HCT116 (cell line): Measurements from ENCODE around the gene KRT14.

Experiments used
- ATF3 ChIP-seq: IDR thresholded peaks from 2 replicates; pipeline ENCODE4 v1.6.1; 2012
- CBX3 ChIP-seq: IDR thresholded peaks from 2 replicates; pipeline ENCODE4 v1.6.1; 2012; ENCODE audit warnings: low read depth
- CTCF ChIP-seq, 3 experiments: fragments of 200-600 bp in 1 of 3; sonication (generic) in 1 of 3; IDR thresholded peaks in 2 of 3; conservative IDR thresholded peaks in 1 of 3; 2 replicates each; pipeline ENCODE4 v1.5.1; 2012 to 2017; ENCODE audit warnings: low read depth in 2 of 3, low read length in 2 of 3, antibody characterized with exemption in 1 of 3, borderline replicate concordance in 1 of 3, control low read depth in 1 of 3, mild to moderate bottlenecking in 1 of 3, mixed read lengths in 1 of 3, mixed run types in 1 of 3, moderate library complexity in 1 of 3; ENCODE audit not compliant: insufficient read depth in 1 of 3
- EGR1 ChIP-seq: IDR thresholded peaks from 2 replicates; pipeline ENCODE4 v1.6.1; 2012; ENCODE audit warnings: low read depth
- EZH2 ChIP-seq: fragments of 200-600 bp; sonication (generic); IDR thresholded peaks from 2 replicates; pipeline ENCODE4 v1.6.1; 2017; ENCODE audit warnings: antibody characterized with exemption, mixed run types
- EZH2phosphoT487 ChIP-seq: fragments of 200-600 bp; IDR thresholded peaks from 2 replicates; pipeline ENCODE4 v1.6.1; 2018; ENCODE audit warnings: antibody characterized with exemption, borderline replicate concordance
- JUND ChIP-seq: IDR thresholded peaks from 2 replicates; pipeline ENCODE4 v1.6.1; 2012
- POLR2A ChIP-seq: IDR thresholded peaks from 2 replicates; pipeline ENCODE4 v1.7.0; 2011; ENCODE audit warnings: borderline replicate concordance; ENCODE audit not compliant: insufficient read depth, insufficient read length; ENCODE audit errors: extremely low read depth
- POLR2AphosphoS5 ChIP-seq: IDR thresholded peaks from 2 replicates; pipeline ENCODE4 v1.6.1; 2011; ENCODE audit warnings: mild to moderate bottlenecking, low read depth, low read length, moderate library complexity
- SP1 ChIP-seq: IDR thresholded peaks from 2 replicates; pipeline ENCODE4 v1.6.1; 2012; ENCODE audit warnings: low read depth
- SRF ChIP-seq: IDR thresholded peaks from 2 replicates; pipeline ENCODE4 v1.6.1; 2012; ENCODE audit warnings: low read depth
- YY1 ChIP-seq: IDR thresholded peaks from 2 replicates; pipeline ENCODE4 v1.6.1; 2011; ENCODE audit warnings: low read length, low read depth, moderate library complexity, mild to moderate bottlenecking; ENCODE audit not compliant: insufficient replicate concordance; ENCODE audit errors: extremely low read depth
- ZBTB33 ChIP-seq: IDR thresholded peaks from 2 replicates; pipeline ENCODE4 v1.6.1; 2011; ENCODE audit warnings: mild to moderate bottlenecking, low read length, moderate library complexity; ENCODE audit not compliant: insufficient replicate concordance; ENCODE audit errors: extremely low read depth
- ZFX ChIP-seq: fragments of 450-650 bp; IDR thresholded peaks from 2 replicates; pipeline ENCODE4 v1.6.1; 2017

- TF ChIP-seq JUND (no peak), EZH2 (no peak), SP1 (no peak), CTCF (IDR thresholded peaks at IDR 0.05 in 2 of 3, conservative IDR thresholded peaks at IDR 0.05 in 1 of 3; ENCODE audit: borderline replicate concordance in 1 of 3, insufficient read depth in 1 of 3, low read depth in 2 of 3, low read length in 2 of 3) (no peak), POLR2AphosphoS5 (no peak), SRF (no peak), POLR2A (no peak), EZH2phosphoT487 (no peak), EGR1 (no peak), ATF3 (no peak), CBX3 (no peak), YY1 (no peak), ZFX (no peak), ZBTB33 (no peak)
These were observed 31.8 kb upstream of the KRT14 start for GRCh38 chr17:41618341-41619035.
